ENCODE results near the gene STAB1. TPM values are rescaled to one million over a fixed set of nuclear protein-coding genes. Genes with fewer than 3 reads are reported as not detected.

Gene STAB1
- total RNA-seq, 2 experiments from 2014 or later = 0.09 to 0.14 TPM

- intact Hi-C loops (cut with DNase I, micrococcal nuclease) = loop anchor here in 1 of 2 experiments (5.0 kb wide), 1 partner anchor 438 kb away; the partner anchor contains the start of gene STIMATE
- peaks cover 37% of the 10 kb centered on the region for H3K4me1 Mint-ChIP-seq
- peaks cover 23% of the 10 kb centered on the region for H3K36me3 Mint-ChIP-seq (ENCODE audit: low read depth)
- ChIA-PET POLR2A (interaction anchor here (1.9 kb wide), 1 partner anchor 9 kb away, joined by 6 read pairs; no protein-coding TSS in a partner anchor), CTCF (interaction anchor here (0.6 to 4.4 kb wide), 6 partner anchors 11 to 122 kb away, joined by 3 to 34 read pairs (median 4); partner anchors contain the start of gene SEMA3G)
- ATAC-seq (no peak), DNase-seq (no peak)
- no peak overlapping the region for H3K4me3 Mint-ChIP-seq
- H3K27me3 Mint-ChIP-seq = no peaks in the 10 kb centered on the region
- no peak overlapping the region for H3K27ac Mint-ChIP-seq
- no peaks in the 10 kb centered on the region for H3K9me3 Mint-ChIP-seq (ENCODE audit: low read depth)
Observed at GRCh38 chr3:52458770-52459545, 36.2 kb upstream of the STAB1 start.

- H3K36me3 Mint-ChIP-seq (ENCODE audit: low read depth) = peaks cover 25% of the 10 kb centered on the region
Observed at GRCh38 chr3:52461874-52462273, 33.3 kb upstream of the STAB1 start.

GRCh38 chr3:52463416-52463815 lies 31.7 kb upstream of the STAB1 start:
- POLR2A ChIA-PET = no interaction called here
- Mint-ChIP-seq H3K27me3 (no peaks in the 10 kb centered on the region), H3K4me1 (peaks cover 9% of the 10 kb centered on the region), H3K27ac (no peak overlapping the region), H3K9me3 (ENCODE audit: low read depth) (no peaks in the 10 kb centered on the region), H3K4me3 (no peak overlapping the region), H3K36me3 (ENCODE audit: low read depth) (peaks cover 13% of the 10 kb centered on the region)
- intact Hi-C loops (cut with DNase I, micrococcal nuclease) = no loop called here
- DNase-seq = no peak
- CTCF ChIA-PET = no interaction called here
- ATAC-seq = no peak

More at GRCh38 chr3:52461874-52462273, 33.3 kb upstream of the STAB1 start:
- POLR2A ChIA-PET = no interaction called here
- Mint-ChIP-seq H3K4me1 (peaks cover 18% of the 10 kb centered on the region), H3K27me3 (no peaks in the 10 kb centered on the region), H3K27ac (no peak overlapping the region), H3K4me3 (no peak overlapping the region), H3K9me3 (ENCODE audit: low read depth) (no peaks in the 10 kb centered on the region)
- CTCF ChIA-PET = interaction anchor here (0.6 to 1.1 kb wide), 5 partner anchors 13 to 87 kb away, joined by 3 to 5 read pairs (median 3); no protein-coding TSS in a partner anchor
- intact Hi-C loops (cut with DNase I, micrococcal nuclease) = no loop called here
- no peak for ATAC-seq
- DNase-seq = no peak

GRCh38 chr3:52468336-52468735 lies 26.8 kb upstream of the STAB1 start:
- Mint-ChIP-seq H3K4me3 (no peak overlapping the region), H3K27me3 (no peaks in the 10 kb centered on the region), H3K27ac (no peak overlapping the region), H3K4me1 (peaks cover 3% of the 10 kb centered on the region), H3K36me3 (ENCODE audit: low read depth) (peaks cover 14% of the 10 kb centered on the region), H3K9me3 (ENCODE audit: low read depth) (no peaks in the 10 kb centered on the region)
- ATAC-seq = no peak
- ChIA-PET CTCF (interaction anchor here (0.6 to 2.2 kb wide), 2 partner anchors 20 to 1349 kb away, joined by 3 to 8 read pairs; no protein-coding TSS in a partner anchor), POLR2A (interaction anchor here (0.7 to 1.1 kb wide), 2 partner anchors 10 to 104 kb away, joined by 3 to 6 read pairs; no protein-coding TSS in a partner anchor)
- DNase-seq = no peak
- intact Hi-C loops (cut with DNase I, micrococcal nuclease) = no loop called here

GRCh38 chr3:52469001-52469400 lies 26.1 kb upstream of the STAB1 start:
- Mint-ChIP-seq H3K9me3 (ENCODE audit: low read depth) (no peaks in the 10 kb centered on the region), H3K4me3 (no peak overlapping the region), H3K36me3 (ENCODE audit: low read depth) (peaks cover 14% of the 10 kb centered on the region), H3K27ac (no peak overlapping the region), H3K4me1 (peaks cover 2% of the 10 kb centered on the region), H3K27me3 (no peaks in the 10 kb centered on the region)
- intact Hi-C loops (cut with DNase I, micrococcal nuclease) = no loop called here
- no peak for ATAC-seq
- ChIA-PET CTCF (interaction anchor here (0.6 to 2.2 kb wide), 2 partner anchors 21 to 1350 kb away, joined by 3 to 8 read pairs; no protein-coding TSS in a partner anchor), POLR2A (interaction anchor here (0.6 kb wide), 1 partner anchor 26 kb away, joined by 3 read pairs; the partner anchor contains the start of gene STAB1)
- no peak for DNase-seq

- Mint-ChIP-seq H3K9me3 (ENCODE audit: low read depth) (no peaks in the 10 kb centered on the region), H3K4me1 (no peaks in the 10 kb centered on the region), H3K27ac (no peak overlapping the region), H3K36me3 (ENCODE audit: low read depth) (peaks cover 20% of the 10 kb centered on the region), H3K27me3 (no peaks in the 10 kb centered on the region), H3K4me3 (no peak overlapping the region)
- ATAC-seq = no peak
- POLR2A ChIA-PET = interaction anchor here (0.6 to 1.5 kb wide), 4 partner anchors 14 to 1002 kb away, joined by 3 to 8 read pairs (median 6); no protein-coding TSS in a partner anchor
- intact Hi-C loops (cut with DNase I, micrococcal nuclease) = no loop called here
- DNase-seq = no peak
- CTCF ChIA-PET = interaction anchor here (0.8 to 1.2 kb wide), 4 partner anchors 10 to 24 kb away, joined by 4 read pairs; no protein-coding TSS in a partner anchor
Observed at GRCh38 chr3:52470920-52471319, 24.2 kb upstream of the STAB1 start.

GRCh38 chr3:52471371-52472238 lies 23.5 kb upstream of the STAB1 start:
- DNase-seq = peak; percentile 63
- Mint-ChIP-seq H3K4me3 (no peak overlapping the region), H3K27ac (no peak overlapping the region), H3K36me3 (ENCODE audit: low read depth) (peaks cover 22% of the 10 kb centered on the region), H3K27me3 (no peaks in the 10 kb centered on the region), H3K4me1 (no peaks in the 10 kb centered on the region), H3K9me3 (ENCODE audit: low read depth) (no peaks in the 10 kb centered on the region)
- ChIA-PET POLR2A (interaction anchor here (0.6 kb wide), 1 partner anchor 1003 kb away, joined by 8 read pairs; no protein-coding TSS in a partner anchor), CTCF (interaction anchor here (0.6 to 1.2 kb wide), 6 partner anchors 11 to 155 kb away, joined by 3 to 4 read pairs (median 3); no protein-coding TSS in a partner anchor)
- ATAC-seq = peak; percentile 81
- intact Hi-C loops (cut with DNase I, micrococcal nuclease) = no loop called here

- H3K4me3 Mint-ChIP-seq = no peak overlapping the region
- ATAC-seq (no peak), DNase-seq (no peak)
- H3K9me3 Mint-ChIP-seq (ENCODE audit: low read depth) = no peaks in the 10 kb centered on the region
- H3K27ac Mint-ChIP-seq = no peak overlapping the region
- H3K36me3 Mint-ChIP-seq (ENCODE audit: low read depth) = peaks cover 22% of the 10 kb centered on the region
- no peaks in the 10 kb centered on the region for H3K4me1 Mint-ChIP-seq
- POLR2A ChIA-PET = no interaction called here
- intact Hi-C loops (cut with DNase I, micrococcal nuclease) = no loop called here
- H3K27me3 Mint-ChIP-seq = no peaks in the 10 kb centered on the region
- CTCF ChIA-PET = interaction anchor here (0.6 to 1.1 kb wide), 6 partner anchors 10 to 154 kb away, joined by 3 to 4 read pairs (median 3); no protein-coding TSS in a partner anchor
Observed at GRCh38 chr3:52472239-52473000, 22.7 kb upstream of the STAB1 start.

- Mint-ChIP-seq H3K27ac (no peak overlapping the region), H3K27me3 (no peaks in the 10 kb centered on the region), H3K9me3 (ENCODE audit: low read depth) (no peaks in the 10 kb centered on the region), H3K36me3 (ENCODE audit: low read depth) (peaks cover 27% of the 10 kb centered on the region), H3K4me1 (no peaks in the 10 kb centered on the region), H3K4me3 (no peak overlapping the region)
- ATAC-seq = no peak
- intact Hi-C loops (cut with DNase I, micrococcal nuclease) = no loop called here
- POLR2A ChIA-PET = no interaction called here
- CTCF ChIA-PET = interaction anchor here (1.0 kb wide), 1 partner anchor 135 kb away, joined by 4 read pairs; no protein-coding TSS in a partner anchor
- no peak for DNase-seq
Observed at GRCh38 chr3:52473026-52473425, 22.1 kb upstream of the STAB1 start.

GRCh38 chr3:52477076-52477795 lies 17.9 kb upstream of the STAB1 start:
- intact Hi-C loops (cut with DNase I, micrococcal nuclease) = no loop called here
- POLR2A ChIA-PET = no interaction called here

More at GRCh38 chr3:52477076-52477795, 17.9 kb upstream of the STAB1 start:
- no peak for ATAC-seq
- Mint-ChIP-seq H3K4me1 (no peaks in the 10 kb centered on the region), H3K4me3 (no peak overlapping the region), H3K27me3 (no peaks in the 10 kb centered on the region), H3K9me3 (ENCODE audit: low read depth) (no peaks in the 10 kb centered on the region), H3K36me3 (ENCODE audit: low read depth) (peaks cover 39% of the 10 kb centered on the region), H3K27ac (no peak overlapping the region)
- DNase-seq = no peak
- CTCF ChIA-PET = no interaction called here
